HG02970 (cell line): Measurements from ENCODE around the gene CLCNKB.

Source experiments
- ATAC-seq: cut with Tn5 transposase; IDR thresholded peaks from one replicate; pipeline ENCODE4 v1.9.1; 2021; ENCODE audit warnings: mild to moderate bottlenecking, moderate library complexity, moderate number of reproducible peaks; ENCODE audit not compliant: unreplicated experiment, low FRiP score

The CLCNKB gene

DNA sequence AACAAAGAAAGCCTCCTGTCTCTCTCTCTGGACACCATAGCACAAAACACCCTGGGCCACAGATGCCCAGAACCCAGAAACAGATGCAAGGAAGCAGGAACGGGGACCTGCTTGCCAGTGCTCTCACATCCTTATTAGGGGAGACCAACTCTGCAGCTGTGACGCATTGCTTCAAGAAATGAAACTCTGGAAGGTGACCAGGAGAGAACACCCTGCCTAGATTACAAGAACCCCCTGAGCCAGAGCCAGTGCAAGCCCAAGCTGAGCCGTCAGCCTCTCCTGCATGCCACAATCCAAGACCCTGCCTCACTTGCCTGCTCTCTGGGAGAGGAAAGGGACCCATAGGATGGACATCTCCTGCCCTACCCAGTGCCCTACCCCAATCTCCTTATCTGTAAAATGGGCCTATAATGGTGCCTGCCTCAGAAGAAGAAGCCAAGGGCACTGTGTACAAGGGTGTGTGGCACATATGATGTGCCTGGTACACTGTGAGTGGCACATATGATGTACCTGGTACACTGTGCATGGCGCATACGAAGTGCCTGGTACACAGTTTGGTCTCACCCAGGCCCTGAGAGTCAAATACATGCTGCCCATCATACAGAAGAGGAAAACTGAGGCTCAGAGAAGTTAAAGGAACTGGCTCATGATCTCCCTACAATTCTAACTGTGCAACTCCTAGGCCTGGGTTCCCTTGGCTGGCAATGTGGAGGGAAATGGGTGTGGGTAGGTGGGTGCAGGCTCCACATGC is 46.7 kb downstream of the CLCNKB start:
- ATAC-seq = no peak

DNA sequence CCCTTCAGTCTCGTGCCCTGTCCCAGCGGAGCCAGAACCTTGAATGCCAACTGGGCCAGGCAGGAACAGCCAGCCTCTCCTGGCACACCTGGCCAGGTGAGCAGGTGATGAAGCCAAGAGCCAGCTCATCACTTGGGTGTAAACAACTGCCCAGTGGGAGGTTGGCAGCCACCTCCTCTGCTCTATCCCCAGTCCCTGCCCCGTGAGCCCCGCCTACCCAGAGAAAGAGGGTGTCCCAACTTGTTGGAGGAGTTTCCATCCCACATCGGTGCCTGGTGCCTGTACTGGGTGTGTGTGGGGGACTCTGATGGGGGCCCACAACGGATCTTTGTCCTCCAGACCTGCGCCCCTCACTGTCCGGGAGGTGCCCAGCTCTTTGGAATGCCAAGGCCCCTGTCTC is 47.7 kb downstream of the CLCNKB start:
- no peak for ATAC-seq

DNA sequence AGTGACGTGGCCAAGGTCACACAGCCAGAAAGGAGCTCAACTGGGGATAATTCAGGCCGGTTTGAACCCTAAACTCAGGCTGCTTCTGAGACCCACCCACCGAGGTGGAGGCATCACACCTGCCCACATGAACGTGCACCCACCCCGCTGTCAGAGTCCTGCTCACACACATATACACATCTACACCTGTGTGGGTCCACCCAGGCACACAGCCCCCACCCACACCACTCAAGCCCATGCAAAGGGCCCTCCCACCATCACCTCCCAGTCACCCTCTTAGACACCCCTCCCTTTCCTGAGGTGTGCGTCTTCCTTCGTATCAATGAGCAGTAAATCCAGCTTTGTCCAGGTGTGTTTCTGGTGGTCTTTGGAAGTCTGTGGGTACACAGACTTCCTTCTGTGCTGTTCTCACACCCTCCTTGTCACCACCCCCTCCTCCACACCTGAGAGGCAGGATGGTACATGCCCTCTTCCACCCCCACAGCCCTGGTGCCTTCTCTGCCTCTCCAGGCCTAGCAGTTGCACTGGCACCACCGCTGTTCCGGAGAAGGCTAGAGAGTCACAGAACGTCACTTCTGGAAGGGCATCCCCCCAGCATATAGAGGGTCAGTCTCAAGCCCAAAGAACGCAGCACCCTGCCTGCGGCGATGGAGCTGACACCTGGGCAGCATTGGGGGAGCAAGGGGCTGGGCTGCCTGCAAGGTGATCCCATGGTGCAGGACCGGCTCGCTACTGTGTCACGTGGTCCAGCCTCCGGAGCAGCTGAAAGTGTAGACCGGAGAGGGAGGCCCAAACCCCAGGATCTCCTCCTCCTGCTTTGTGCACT is 48.7 kb downstream of the CLCNKB start:
- no peak for ATAC-seq

DNA sequence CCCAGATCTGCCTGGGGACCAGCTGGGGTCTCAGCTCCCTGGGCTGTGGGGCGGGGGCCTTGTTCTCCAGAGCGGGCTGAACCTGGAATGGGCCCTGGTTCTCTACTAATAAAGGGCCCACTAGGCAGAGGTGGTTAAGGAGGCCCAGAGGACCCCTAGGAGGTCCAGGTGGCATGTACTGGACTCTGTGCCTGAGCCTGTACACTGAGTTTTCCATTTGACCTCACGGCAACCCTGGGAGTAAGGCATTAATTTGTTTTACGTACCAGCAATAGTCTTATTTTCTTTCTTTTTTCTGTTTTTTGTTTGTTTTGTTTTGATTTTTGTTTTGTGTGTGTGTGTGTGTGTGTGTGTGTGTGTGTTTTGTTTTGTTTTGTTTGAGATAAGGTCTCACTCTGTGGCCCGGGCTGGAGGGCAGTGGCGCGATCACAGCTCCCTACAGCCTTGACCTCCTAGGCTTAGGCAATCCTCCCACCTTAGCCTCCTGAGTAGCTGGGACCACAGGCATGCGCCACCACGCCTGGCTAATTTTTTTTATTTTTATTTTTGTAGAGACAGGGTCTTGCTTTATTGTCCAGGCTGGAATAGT is 49.4 kb downstream of the CLCNKB start:
- ATAC-seq = no peak

DNA sequence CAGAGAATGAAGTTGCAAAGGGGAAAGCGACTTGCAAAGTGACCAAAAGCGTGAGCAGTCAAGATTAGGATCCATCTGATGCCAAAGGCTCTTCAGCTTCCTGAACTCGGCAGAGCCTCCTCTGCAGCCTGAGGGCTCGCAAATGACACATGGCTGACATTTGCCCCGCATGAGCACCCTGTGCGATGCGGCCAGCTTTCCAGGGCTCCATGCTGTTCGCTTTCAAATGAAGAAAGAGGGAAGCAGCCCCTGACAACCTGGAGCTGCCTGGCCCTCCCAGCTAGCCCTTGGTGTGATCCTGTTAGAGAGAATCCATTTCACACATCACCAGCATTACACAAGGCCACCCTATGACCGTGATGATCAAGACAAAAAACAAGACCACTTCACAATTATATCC is 50.0 kb downstream of the CLCNKB start:
- no peak for ATAC-seq

DNA sequence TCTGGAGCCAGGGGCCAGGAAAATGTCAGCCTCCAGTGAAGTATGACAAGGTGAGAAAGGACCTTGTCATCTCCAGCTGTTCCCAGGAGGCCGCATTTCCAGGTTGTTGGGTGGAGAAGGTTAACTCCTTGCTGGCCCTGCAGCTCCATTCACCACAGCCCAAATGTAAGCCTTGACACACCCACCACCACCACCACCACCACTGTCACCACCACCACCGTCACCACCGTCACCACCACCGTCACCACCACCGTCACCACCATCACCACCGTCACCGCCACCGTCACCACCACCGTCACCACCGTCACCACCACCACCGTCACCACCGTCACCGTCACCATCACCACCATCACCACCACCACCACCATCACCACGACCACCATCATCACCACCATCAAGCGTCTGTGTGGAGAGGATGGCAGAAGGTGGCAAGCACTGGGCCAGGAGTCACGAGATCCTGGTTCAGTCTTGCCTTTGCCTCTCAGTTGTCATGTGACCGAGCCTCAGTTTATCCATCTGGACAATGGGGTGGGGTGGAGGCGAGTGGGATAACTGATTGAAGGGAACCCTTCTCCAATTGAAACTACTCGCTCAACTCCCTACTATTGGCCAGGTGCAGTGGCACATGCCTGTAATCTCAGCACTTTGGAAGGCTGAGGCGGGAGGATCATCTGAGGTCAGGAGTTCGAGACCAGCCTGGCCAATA is 51.0 kb downstream of the CLCNKB start:
- ATAC-seq = no peak

DNA sequence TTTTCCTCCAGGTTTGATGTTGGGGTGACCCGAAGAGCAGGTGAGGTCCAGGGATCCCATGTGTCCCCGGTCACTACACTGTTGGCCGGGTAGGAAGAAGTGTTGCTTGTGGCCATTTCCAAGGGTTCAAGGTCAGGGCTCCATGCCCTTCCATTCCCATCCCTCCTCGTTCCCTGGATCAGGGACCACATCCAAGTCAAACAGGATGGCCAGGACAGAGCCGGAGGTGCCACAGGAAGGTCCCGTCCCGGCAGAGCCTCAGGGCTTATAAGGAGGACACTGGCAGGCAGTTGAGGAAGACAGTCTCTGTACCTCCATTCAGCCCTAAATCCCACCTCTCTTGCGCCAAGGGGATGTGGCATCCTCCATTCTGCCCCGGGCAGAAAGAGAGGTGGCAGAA is 51.9 kb downstream of the CLCNKB start:
- no peak for ATAC-seq

DNA sequence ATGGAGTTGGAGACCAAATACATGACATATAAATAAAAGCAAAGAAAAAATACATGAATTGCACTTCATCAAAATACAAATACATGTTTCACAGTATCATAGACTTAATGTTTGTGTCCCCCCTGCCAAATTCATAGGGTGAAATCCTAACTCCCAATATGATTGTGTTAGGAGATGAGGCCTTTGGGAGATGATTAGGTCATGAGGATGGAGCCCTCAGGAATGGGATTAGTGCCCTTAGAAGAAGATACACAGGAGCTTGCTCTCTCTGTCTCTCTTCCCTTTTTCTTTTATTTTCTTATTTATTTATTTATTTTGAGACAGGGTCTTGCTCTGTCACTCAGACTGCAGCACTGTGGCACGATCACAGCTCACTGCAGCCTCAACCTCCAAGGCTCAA is 55.8 kb downstream of the CLCNKB start:
- no peak for ATAC-seq

DNA sequence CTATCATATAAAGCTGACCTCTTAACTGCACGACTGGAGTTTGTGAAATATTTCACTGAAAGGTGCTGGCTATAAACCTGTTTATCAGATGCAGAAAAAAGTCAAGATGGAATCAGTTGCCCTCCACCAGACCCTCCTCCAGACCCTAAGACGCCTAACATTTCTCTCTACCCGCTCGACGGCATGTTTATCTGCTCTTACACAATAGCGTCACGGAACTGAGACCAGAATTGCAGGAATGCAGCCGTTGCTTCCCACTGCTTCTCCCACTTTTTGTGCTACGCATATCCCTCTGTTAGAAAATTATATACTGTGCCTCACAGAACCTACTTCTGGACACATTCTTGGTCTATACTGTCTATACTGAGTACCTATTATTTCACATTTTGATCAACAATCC is 58.0 kb downstream of the CLCNKB start:
- ATAC-seq = no peak
